Motor neuron (in vitro differentiated cells): ENCODE results near the gene GPR82. TPM values are rescaled to one million over a fixed set of nuclear protein-coding genes. Genes with fewer than 3 reads are reported as not detected.
"Not testable (repeated sequence)": the region's sequence is repeated elsewhere in the genome, so short reads cannot be mapped to it uniquely, and the experiment has no call there.

Experiments
- ATAC-seq, 8 experiments: fragments of 200-7000 bp; cut with Tn5 transposase; replicated peaks in 6 of 8; 2 replicates each; pipeline ENCODE4 v1.8.0; 2021; ENCODE audit warnings: mild to moderate bottlenecking in 8 of 8, moderate library complexity in 8 of 8
- H3K27ac ChIP-seq, 2 donors: fragments of 250-450 bp; sonication (Bioruptor Pico); 2 replicates each; pipeline ENCODE4 v1.9.0; 2021; ENCODE audit warnings: antibody characterized with exemption in 2 of 2, mild to moderate bottlenecking in 2 of 2, moderate library complexity in 1 of 2
- H3K4me1 ChIP-seq, 2 donors: fragments of 250-450 bp; sonication (Bioruptor Pico); replicated peaks in 1 of 2; 2 replicates each; pipeline ENCODE4 v1.6.1; 2021; ENCODE audit warnings: antibody characterized with exemption in 2 of 2, mild to moderate bottlenecking in 2 of 2, moderate library complexity in 1 of 2
- H3K4me3 ChIP-seq, 5 donors: fragments of 250-450 bp; sonication (Bioruptor Pico); 2 replicates each; pipeline ENCODE4 v1.9.0; 2021; ENCODE audit warnings: antibody characterized with exemption in 5 of 5, mild to moderate bottlenecking in 5 of 5, moderate library complexity in 4 of 5
- WGBS, 10 experiments: fragments of 450-650 bp; shearing (Covaris generic); methylation state at CpG; one replicate each; pipeline ENCODE4 v1.0.0; 2022; 5-methylcytosine and 5-hydroxymethylcytosine counted together
- in situ Hi-C, 9 experiments: fragments of 400-800 bp; cut with MboI; loops; one replicate each; pipeline ENCODE4 v1.15.0; 2021; ENCODE audit warnings: low sequenced_read_pairs in 9 of 9, low pct_unique_long_range_greater_than_20kb in 2 of 9; ENCODE audit not compliant: unreplicated experiment in 9 of 9
- total RNA-seq, 8 experiments: library from RNA; unstranded; fragments of 300-600 nt; gene quantifications; 2 replicates each; pipeline versions ENCODE4 v1.2.3 to v1.2.4, GENCODE V29; 2022

Gene GPR82, protein sequence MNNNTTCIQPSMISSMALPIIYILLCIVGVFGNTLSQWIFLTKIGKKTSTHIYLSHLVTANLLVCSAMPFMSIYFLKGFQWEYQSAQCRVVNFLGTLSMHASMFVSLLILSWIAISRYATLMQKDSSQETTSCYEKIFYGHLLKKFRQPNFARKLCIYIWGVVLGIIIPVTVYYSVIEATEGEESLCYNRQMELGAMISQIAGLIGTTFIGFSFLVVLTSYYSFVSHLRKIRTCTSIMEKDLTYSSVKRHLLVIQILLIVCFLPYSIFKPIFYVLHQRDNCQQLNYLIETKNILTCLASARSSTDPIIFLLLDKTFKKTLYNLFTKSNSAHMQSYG
- 1 to 10 TPM in 3 of 8 experiments, under 1 TPM in 5; 0.33 to 3.3 (median 0.82) TPM for total RNA-seq

DNA sequence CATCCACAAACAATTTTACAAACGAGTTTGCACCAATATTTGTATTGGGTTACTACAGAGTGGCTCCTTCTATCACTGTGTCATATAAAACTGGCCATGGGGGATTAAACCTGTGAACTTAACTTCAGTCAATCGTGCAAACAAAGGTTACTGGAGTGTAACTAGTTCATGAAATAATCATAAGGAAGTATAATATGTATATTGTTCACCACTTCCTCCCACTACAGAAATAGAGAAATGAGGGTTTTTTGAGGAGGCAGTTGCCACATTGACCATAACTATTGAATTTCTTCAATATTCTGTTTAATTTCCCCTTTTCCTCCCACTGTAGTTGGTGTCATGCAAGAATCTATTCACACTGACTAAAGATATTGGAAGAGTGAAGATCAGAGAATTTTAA, at the start of gene GPR82:
GPR82 (plus strand) TSS at position 356 of the 400 bp plus-strand sequence. CDS start 2,846 bp downstream, outside the sequence.
- ATAC-seq, result no peak
- Histone ChIP-seq H3K4me3 (no peak within 1 kb of the TSS), H3K27ac (no peak within 1 kb of the TSS), H3K4me1 (peaks cover 5% of the 10 kb centered on the region in 2 donors)
- in situ Hi-C loops, result no loop called here
- WGBS, 10 experiments, result 0 to 100% (median 94%) methylated on average over 1 to 2 of the region's 2 CpGs; no CpG with 5 or more reads in 7 of the 10 experiments

DNA sequence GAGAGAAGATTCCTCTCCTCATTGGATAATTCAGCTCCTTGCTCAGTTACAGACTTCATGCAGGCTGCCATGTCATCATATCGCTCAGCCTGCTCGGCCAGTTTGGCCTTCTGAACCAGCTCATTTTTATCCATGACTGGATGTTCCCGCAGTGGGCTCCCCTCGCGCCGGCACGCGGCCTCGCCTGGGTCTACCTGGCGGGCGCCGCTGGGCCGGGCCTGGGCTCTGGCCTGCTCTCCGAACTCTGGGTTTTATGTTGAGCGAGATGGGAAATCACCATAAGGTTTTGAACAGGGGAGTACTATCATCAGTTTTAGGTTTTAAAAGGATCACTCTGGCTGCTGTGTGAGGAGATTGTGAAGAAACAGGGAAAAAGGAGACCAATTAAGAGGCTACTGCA, 47.6 kb upstream of the GPR82 start:
- 88 to 95% methylated on average over 4 to 12 of the region's 15 CpGs; no CpG with 5 or more reads in 8 of the 10 experiments for WGBS, 10 experiments
- H3K4me1 ChIP-seq, H3K4me3 ChIP-seq, ATAC-seq, H3K27ac ChIP-seq, in situ Hi-C loops: not testable (repeated sequence)

DNA sequence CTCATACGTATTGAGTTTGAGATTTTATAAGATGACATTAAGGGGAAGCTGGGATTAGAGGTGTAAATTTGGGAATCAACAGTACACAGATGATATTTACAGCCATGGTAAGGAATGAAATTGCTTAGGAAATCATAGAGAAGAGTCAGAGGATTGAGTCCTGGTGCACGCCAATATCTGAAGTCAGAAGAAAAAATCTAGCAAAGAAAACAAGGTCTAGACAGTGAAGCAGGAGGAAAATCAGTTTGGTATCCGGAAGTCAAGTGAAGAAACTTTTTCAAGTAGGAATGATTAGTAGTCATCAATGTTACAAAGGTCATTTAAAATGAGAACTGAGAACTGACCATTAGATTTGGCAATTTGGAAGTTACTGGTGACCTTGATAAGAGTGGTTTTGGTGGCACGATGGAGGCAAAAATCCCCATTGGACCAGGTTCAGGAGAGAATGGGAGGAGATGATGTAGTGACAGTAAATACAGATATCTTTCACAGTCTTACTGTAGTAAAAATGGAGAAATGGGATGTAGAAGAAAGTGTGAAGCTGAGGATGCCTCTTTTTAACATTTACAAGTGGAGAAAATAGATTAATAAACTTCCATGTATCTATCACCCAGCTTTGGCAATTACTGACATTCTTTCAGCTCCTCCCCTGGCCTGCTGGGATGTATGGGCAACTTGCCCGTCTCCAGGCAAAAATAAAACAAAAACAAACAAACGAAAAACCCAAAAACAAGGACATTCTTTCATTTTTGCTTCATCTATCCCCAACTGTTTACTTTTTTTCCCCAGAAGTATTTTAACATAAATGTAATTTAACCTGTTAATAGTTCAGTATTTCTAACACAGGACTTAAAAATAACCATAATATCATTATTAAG, 46.6 kb upstream of the GPR82 start:
- no peaks in the 10 kb centered on the region for H3K4me1 ChIP-seq
- H3K27ac ChIP-seq, result no peak overlapping the region
- no peak for ATAC-seq
- in situ Hi-C loops, result no loop called here
- no peak overlapping the region for H3K4me3 ChIP-seq
- WGBS, 10 experiments, result 0 to 100% (median 93%) methylated on average over 1 to 6 of the region's 6 CpGs; no CpG with 5 or more reads in 2 of the 10 experiments

DNA sequence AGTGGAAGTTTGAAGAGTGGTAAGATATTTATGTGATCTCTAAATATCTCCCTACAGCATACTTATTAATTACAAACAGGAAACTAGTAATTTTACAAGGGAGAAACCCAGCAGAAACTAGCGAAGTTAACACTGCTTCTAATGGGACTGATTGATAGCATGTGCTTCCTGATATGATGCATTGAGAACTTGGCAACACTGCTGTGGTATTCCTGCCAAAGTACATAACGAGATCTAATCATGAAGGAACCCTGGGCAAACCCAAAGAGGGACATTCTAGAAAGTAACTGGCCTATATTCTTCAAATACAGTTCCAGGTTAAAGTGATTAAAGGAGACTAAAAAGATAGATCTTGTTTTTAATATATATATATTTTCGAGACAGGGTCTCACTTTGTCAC, 39.8 kb upstream of the GPR82 start:
- H3K27ac ChIP-seq, result no peak overlapping the region
- no peak overlapping the region for H3K4me3 ChIP-seq
- no peak for ATAC-seq
- in situ Hi-C loops, result no loop called here
- H3K4me1 ChIP-seq, result no peaks in the 10 kb centered on the region
- WGBS, 10 experiments, result 20 to 100% (median 78%) methylated on average over 1 to 3 of the region's 3 CpGs; no CpG with 5 or more reads in 5 of the 10 experiments

DNA sequence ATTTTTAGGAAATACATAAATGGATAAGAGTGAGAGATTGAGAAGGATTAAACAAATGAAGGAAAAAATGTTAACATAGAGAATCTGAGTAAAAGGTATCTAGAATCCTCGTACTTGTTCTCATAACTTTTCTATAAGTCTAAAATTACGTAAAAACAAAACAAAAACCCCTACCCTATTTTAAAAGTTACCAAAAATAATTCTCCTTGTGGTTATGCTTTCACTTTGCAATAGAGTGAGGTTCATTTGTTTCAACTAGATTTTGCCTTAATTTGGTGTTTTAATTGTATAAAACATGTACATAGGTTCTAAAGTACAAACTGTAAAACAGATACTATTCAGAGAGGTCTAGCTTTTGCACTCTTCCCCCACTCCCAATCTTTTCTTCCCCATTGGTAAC, 39.0 kb upstream of the GPR82 start:
- Histone ChIP-seq H3K27ac (no peak overlapping the region), H3K4me1 (no peaks in the 10 kb centered on the region), H3K4me3 (no peak overlapping the region)
- ATAC-seq, result no peak
- in situ Hi-C loops, result no loop called here
- 63 to 100% (median 85%) methylated on average over 1 to 2 of the region's 2 CpGs; no CpG with 5 or more reads in 3 of the 10 experiments for WGBS, 10 experiments

DNA sequence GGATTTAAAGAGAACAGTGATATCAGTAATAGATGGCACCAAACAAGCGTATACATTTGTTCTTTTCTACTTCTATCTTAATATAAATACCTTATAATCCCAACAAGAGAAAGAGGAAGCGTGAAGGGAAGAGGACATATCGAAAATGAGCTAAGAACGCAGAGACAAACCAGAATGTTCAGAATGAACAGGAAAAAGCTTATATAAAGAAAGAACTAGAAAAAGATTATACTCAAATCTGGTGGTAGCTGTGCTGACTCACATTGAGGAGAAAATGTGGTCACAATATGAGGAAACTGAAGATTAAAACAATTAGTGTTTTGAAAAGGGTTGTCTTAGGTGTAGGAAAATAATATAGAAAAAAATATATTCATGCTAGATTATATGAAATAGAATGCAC, 37.2 kb upstream of the GPR82 start:
- in situ Hi-C loops, result no loop called here
- WGBS, 10 experiments, result 0 to 100% (median 89%) methylated on average over 1 to 4 of the region's 4 CpGs; no CpG with 5 or more reads in 2 of the 10 experiments

DNA sequence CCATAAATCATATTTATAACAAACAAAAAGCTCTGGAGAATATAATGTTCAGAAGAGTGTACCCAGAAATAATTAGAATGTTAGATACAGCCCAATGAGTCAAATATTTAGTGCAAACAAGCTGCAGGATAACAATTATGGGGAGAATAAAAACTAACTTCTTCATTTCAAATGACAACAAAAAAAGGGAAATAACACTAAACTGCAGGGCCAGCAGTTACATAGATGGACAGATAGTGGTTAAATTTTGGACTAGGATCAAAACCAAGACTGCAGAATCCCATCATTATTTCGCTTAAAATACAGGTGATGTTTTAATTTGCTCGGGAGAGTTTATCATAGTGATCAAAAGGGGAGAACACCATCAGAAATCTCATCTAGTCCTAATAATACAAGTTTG, 35.8 kb upstream of the GPR82 start:
- ATAC-seq, result no peak
- H3K27ac ChIP-seq, result no peak overlapping the region
- H3K4me3 ChIP-seq, result no peak overlapping the region
- H3K4me1 ChIP-seq, result no peaks in the 10 kb centered on the region
- in situ Hi-C loops, result no loop called here
- 50 to 100% (median 100%) methylated on average over 1 to 2 of the region's 2 CpGs; no CpG with 5 or more reads in 4 of the 10 experiments for WGBS, 10 experiments

More for the DNA sequence above, 37.2 kb upstream of the GPR82 start:
- no peak overlapping the region for H3K4me3 ChIP-seq
- ATAC-seq, result no peak
- H3K4me1 ChIP-seq, result no peaks in the 10 kb centered on the region
- H3K27ac ChIP-seq, result no peak overlapping the region

DNA sequence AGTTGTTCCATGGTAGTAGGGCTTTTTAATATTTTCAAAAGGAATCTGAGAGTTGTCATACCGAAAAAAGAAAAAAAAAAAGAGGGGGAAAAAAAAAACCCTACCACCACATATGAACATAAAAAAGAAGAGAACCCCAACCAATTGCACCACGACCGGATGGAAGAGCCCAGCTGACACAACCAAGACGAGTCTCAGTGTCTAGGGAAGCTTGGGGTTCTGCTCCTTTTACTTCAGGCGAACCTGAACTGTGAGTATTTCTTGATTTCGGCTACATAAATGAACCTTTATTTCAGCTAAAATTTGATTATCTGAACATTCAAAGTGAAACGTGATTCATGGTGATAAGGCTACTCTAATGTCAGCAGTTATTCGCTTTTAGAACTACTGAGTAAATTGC, 35.1 kb upstream of the GPR82 start, which contains the start of gene GPR34:
GPR34 (plus strand) TSS at position 139 of the 400 bp plus-strand sequence. CDS start 6,661 bp downstream, outside the sequence.
- in situ Hi-C loops, result no loop called here
- 49 to 100% (median 80%) methylated on average over 1 to 8 of the region's 8 CpGs; no CpG with 5 or more reads in 3 of the 10 experiments for WGBS, 10 experiments
- H3K4me1 ChIP-seq, result no peaks in the 10 kb centered on the region
- no peak within 1 kb of the TSS for H3K27ac ChIP-seq
- no peak within 1 kb of the TSS for H3K4me3 ChIP-seq
- no peak for ATAC-seq

DNA sequence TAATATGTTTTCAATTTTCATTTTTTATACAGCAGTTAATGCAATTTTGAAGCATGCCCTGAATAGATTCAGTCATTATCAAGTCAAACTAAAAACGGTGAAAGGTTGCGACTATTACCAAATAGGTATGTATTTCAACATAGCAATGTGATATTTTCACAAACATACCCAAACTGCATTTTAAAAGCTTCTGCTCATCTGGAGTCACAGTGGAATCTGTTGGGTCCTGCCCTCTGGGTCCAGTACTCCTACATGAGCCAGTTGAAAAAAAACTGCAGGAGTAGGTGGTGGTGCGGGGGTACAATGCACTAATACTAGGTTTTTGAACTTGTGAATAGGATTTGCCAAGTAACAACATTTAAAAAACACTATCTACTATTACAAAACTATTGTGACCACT, 34.3 kb upstream of the GPR82 start:
- no peak overlapping the region for H3K4me3 ChIP-seq
- no peak overlapping the region for H3K27ac ChIP-seq
- in situ Hi-C loops, result no loop called here
- 60 to 100% (median 99%) methylated on average over 2 to 3 of the region's 3 CpGs; no CpG with 5 or more reads in 6 of the 10 experiments for WGBS, 10 experiments
- no peaks in the 10 kb centered on the region for H3K4me1 ChIP-seq
- no peak for ATAC-seq

DNA sequence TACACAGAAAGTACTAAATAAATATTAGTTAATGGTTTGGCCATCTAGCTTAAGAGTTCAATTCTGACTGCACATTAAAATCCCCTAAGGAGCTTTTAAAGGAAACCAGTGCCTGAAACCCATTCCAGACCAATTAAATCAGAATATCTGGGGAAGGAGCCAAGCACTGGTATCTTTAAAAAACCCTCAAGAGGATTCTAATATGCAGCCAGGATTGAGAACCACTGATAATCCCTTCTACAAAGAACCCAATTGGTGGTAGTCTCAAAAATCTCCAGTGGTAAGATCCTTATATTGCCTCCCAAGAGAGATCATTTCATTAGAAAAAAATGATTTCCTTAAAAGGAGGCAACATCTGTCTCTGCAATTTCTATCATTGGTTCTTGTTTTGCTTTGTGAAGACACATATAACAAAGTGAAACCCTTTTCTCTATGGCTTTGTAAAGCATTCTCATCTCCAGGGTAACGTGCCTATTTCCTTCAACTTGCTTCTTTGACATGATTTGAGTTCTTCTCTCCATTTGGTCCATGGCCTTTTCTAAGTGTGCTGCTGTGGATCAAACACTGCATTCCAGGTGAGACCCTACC, 31.7 kb upstream of the GPR82 start:
- Histone ChIP-seq H3K4me3 (no peak overlapping the region), H3K27ac (no peak overlapping the region), H3K4me1 (no peaks in the 10 kb centered on the region)
- in situ Hi-C loops, result no loop called here
- 100% methylated on average over 1 of the region's 1 CpG; no CpG with 5 or more reads in 9 of the 10 experiments for WGBS, 10 experiments
- no peak for ATAC-seq

DNA sequence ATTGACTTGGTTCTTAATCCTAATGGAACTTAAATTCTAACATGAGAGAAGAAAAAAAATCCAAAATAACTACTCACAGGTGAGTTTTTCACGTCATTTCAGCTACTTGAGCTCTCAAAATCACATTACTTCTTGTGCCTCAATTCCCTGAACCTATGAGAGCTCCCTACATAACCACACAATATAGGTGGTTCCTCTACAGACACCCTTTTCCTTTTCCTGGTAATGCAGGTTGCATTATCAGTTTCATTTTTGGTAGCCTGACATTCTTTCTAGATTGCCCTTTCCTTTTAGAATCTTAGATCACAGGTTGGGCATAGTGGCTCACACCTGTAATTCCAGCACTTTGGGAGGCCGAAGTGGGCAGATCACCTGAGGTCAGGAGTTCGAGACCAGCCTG, 31.0 kb upstream of the GPR82 start:
- H3K27ac ChIP-seq, result no peak overlapping the region
- H3K4me1 ChIP-seq, result no peaks in the 10 kb centered on the region
- in situ Hi-C loops, result no loop called here
- WGBS, 10 experiments, result 85% methylated on average over 3 of the region's 3 CpGs; no CpG with 5 or more reads in 9 of the 10 experiments
- ATAC-seq, result no peak
- H3K4me3 ChIP-seq, result no peak overlapping the region

DNA sequence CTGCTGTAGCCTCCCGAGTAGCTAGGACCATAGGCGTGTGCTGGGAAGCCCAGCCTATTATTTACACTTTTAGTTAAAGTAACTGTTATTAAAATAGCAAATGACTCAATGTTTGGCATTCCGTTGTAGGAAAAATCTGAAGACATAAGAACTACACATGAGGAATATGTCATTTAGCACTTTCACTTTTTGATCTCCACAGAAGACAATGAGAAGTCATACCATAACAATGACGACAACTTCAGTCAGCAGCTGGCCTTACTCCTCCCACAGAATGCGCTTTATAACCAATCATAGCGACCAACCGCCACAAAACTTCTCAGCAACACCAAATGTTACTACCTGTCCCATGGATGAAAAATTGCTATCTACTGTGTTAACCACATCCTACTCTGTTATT, 28.6 kb upstream of the GPR82 start:
- Histone ChIP-seq H3K4me3 (no peak overlapping the region), H3K27ac (no peak overlapping the region), H3K4me1 (no peaks in the 10 kb centered on the region)
- in situ Hi-C loops, result no loop called here
- ATAC-seq, result peak in 1 of 8 experiments; percentile 68
- 39 to 100% (median 90%) methylated on average over 1 to 7 of the region's 7 CpGs; no CpG with 5 or more reads in 6 of the 10 experiments for WGBS, 10 experiments

DNA sequence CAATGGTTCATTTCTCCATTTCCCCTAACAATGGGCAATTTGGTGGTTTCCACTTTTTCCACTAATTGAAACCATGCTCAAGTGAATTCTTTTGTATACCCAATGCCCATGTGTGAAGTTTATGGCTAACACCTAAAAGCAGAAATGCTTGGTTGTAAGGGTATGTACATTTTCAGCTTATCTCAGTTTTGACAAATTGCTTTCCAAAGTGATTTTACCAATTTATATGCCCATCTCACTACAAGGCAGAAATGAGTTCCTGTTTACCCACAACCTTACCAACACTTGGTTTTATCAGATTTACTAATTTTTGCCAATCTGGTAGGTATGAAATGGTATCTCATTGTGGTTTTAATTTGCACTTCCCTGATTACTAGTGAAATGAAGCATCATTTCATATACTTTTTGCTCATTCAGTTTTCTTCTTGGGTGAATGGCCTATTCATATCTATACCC, 20.4 kb upstream of the GPR82 start:
- in situ Hi-C loops, result no loop called here
- no peak for ATAC-seq
- H3K4me1 ChIP-seq, result no peaks in the 10 kb centered on the region
- no peak overlapping the region for H3K27ac ChIP-seq
- H3K4me3 ChIP-seq, result no peak overlapping the region
